ENCODE results near the gene RAMP2.

Gene RAMP2

GRCh38 chr17:42748202-42748907 lies 12.7 kb upstream of the RAMP2 start:
- H3K9ac ChIP-seq (ENCODE audit: low read depth in 1 of 2, low read length in 2 of 2): no peak overlapping the region
- H3K36me3 ChIP-seq (ENCODE audit: control insufficient read depth in 1 of 2, insufficient read depth in 2 of 2, low read length in 2 of 2): no peaks in the 10 kb centered on the region
- peaks cover 10 to 18% of the 10 kb centered on the region in 2 donors for H3K4me1 ChIP-seq (ENCODE audit: control insufficient read depth in 1 of 2, insufficient read depth in 2 of 2, low read length in 2 of 2)
- no peak overlapping the region for H3K4me3 ChIP-seq (ENCODE audit: low read depth in 1 of 2, low read length in 2 of 2)
- H3K9me3 ChIP-seq (ENCODE audit: control insufficient read depth in 1 of 2, low read length in 2 of 2): no peaks in the 10 kb centered on the region
- peaks cover 0 to 4% of the 10 kb centered on the region in 2 donors for H3K27me3 ChIP-seq (ENCODE audit: control insufficient read depth in 1 of 2, insufficient read depth in 2 of 2, low read length in 2 of 2)
- no peak overlapping the region for H3K27ac ChIP-seq (ENCODE audit: low read depth, low read length)

- H3K9ac ChIP-seq (ENCODE audit: low read depth in 1 of 2, low read length in 2 of 2): no peak overlapping the region
- peaks cover 4 to 10% of the 10 kb centered on the region in 2 donors for H3K4me1 ChIP-seq (ENCODE audit: control insufficient read depth in 1 of 2, insufficient read depth in 2 of 2, low read length in 2 of 2)
Measured at GRCh38 chr17:42748908-42749798, 11.9 kb upstream of the RAMP2 start.

GRCh38 chr17:42750739-42751344 lies 10.2 kb upstream of the RAMP2 start:
- Histone ChIP-seq H3K9me3 (ENCODE audit: control insufficient read depth in 1 of 2, low read length in 2 of 2) (no peaks in the 10 kb centered on the region), H3K27me3 (ENCODE audit: control insufficient read depth in 1 of 2, insufficient read depth in 2 of 2, low read length in 2 of 2) (peaks cover 0 to 4% of the 10 kb centered on the region in 2 donors), H3K36me3 (ENCODE audit: control insufficient read depth in 1 of 2, insufficient read depth in 2 of 2, low read length in 2 of 2) (no peaks in the 10 kb centered on the region), H3K9ac (ENCODE audit: low read depth in 1 of 2, low read length in 2 of 2) (no peak overlapping the region), H3K4me1 (ENCODE audit: control insufficient read depth in 1 of 2, insufficient read depth in 2 of 2, low read length in 2 of 2) (peaks cover 0 to 3% of the 10 kb centered on the region in 2 donors), H3K4me3 (ENCODE audit: low read depth in 1 of 2, low read length in 2 of 2) (no peak overlapping the region), H3K27ac (ENCODE audit: low read depth, low read length) (no peak overlapping the region)

More at GRCh38 chr17:42748908-42749798, 11.9 kb upstream of the RAMP2 start:
- Histone ChIP-seq H3K36me3 (ENCODE audit: control insufficient read depth in 1 of 2, insufficient read depth in 2 of 2, low read length in 2 of 2) (no peaks in the 10 kb centered on the region), H3K27me3 (ENCODE audit: control insufficient read depth in 1 of 2, insufficient read depth in 2 of 2, low read length in 2 of 2) (peaks cover 0 to 4% of the 10 kb centered on the region in 2 donors), H3K9me3 (ENCODE audit: control insufficient read depth in 1 of 2, low read length in 2 of 2) (no peaks in the 10 kb centered on the region), H3K27ac (ENCODE audit: low read depth, low read length) (no peak overlapping the region), H3K4me3 (ENCODE audit: low read depth in 1 of 2, low read length in 2 of 2) (no peak overlapping the region)

- Histone ChIP-seq H3K27ac (ENCODE audit: low read depth, low read length) (no peak overlapping the region), H3K4me3 (ENCODE audit: low read depth in 1 of 2, low read length in 2 of 2) (no peak overlapping the region)
Measured at GRCh38 chr17:42751628-42752027, 9.4 kb upstream of the RAMP2 start.

GRCh38 chr17:42754782-42755181 lies 6.2 kb upstream of the RAMP2 start:
- Histone ChIP-seq H3K9me3 (ENCODE audit: control insufficient read depth in 1 of 2, low read length in 2 of 2) (no peaks in the 10 kb centered on the region), H3K36me3 (ENCODE audit: control insufficient read depth in 1 of 2, insufficient read depth in 2 of 2, low read length in 2 of 2) (no peaks in the 10 kb centered on the region), H3K4me3 (ENCODE audit: low read depth in 1 of 2, low read length in 2 of 2) (no peak overlapping the region), H3K4me1 (ENCODE audit: control insufficient read depth in 1 of 2, insufficient read depth in 2 of 2, low read length in 2 of 2) (peaks cover 0 to 3% of the 10 kb centered on the region in 2 donors), H3K27ac (ENCODE audit: low read depth, low read length) (no peak overlapping the region), H3K9ac (ENCODE audit: low read depth in 1 of 2, low read length in 2 of 2) (no peak overlapping the region), H3K27me3 (ENCODE audit: control insufficient read depth in 1 of 2, insufficient read depth in 2 of 2, low read length in 2 of 2) (peaks cover 0 to 4% of the 10 kb centered on the region in 2 donors)

More at GRCh38 chr17:42751628-42752027, 9.4 kb upstream of the RAMP2 start:
- Histone ChIP-seq H3K27me3 (ENCODE audit: control insufficient read depth in 1 of 2, insufficient read depth in 2 of 2, low read length in 2 of 2) (peaks cover 0 to 4% of the 10 kb centered on the region in 2 donors), H3K36me3 (ENCODE audit: control insufficient read depth in 1 of 2, insufficient read depth in 2 of 2, low read length in 2 of 2) (no peaks in the 10 kb centered on the region), H3K4me1 (ENCODE audit: control insufficient read depth in 1 of 2, insufficient read depth in 2 of 2, low read length in 2 of 2) (peaks cover 0 to 3% of the 10 kb centered on the region in 2 donors), H3K9me3 (ENCODE audit: control insufficient read depth in 1 of 2, low read length in 2 of 2) (no peaks in the 10 kb centered on the region), H3K9ac (ENCODE audit: low read depth in 1 of 2, low read length in 2 of 2) (no peak overlapping the region)

- H3K36me3 ChIP-seq (ENCODE audit: control insufficient read depth in 1 of 2, insufficient read depth in 2 of 2, low read length in 2 of 2): no peaks in the 10 kb centered on the region
- no peak overlapping the region for H3K9ac ChIP-seq (ENCODE audit: low read depth in 1 of 2, low read length in 2 of 2)
- H3K4me1 ChIP-seq (ENCODE audit: control insufficient read depth in 1 of 2, insufficient read depth in 2 of 2, low read length in 2 of 2): peaks cover 4 to 12% of the 10 kb centered on the region in 2 donors
- H3K9me3 ChIP-seq (ENCODE audit: control insufficient read depth in 1 of 2, low read length in 2 of 2): no peaks in the 10 kb centered on the region
- H3K27me3 ChIP-seq (ENCODE audit: control insufficient read depth in 1 of 2, insufficient read depth in 2 of 2, low read length in 2 of 2): peaks cover 9 to 22% of the 10 kb centered on the region in 2 donors
- H3K27ac ChIP-seq (ENCODE audit: low read depth, low read length): no peak overlapping the region
- H3K4me3 ChIP-seq (ENCODE audit: low read depth in 1 of 2, low read length in 2 of 2): peak overlapping the region; percentile 43 to 61
Measured at GRCh38 chr17:42759982-42760651, 910 bp upstream of the RAMP2 start.

- H3K9ac ChIP-seq (ENCODE audit: low read depth in 1 of 2, low read length in 2 of 2): peak overlapping the region in 1 of 2 donors; percentile 38
Measured at GRCh38 chr17:42761638-42762037, 611 bp downstream of the RAMP2 start.

GRCh38 chr17:42766124-42766523 lies 5.1 kb downstream of the RAMP2 start:
- no peak overlapping the region for H3K27ac ChIP-seq (ENCODE audit: low read depth, low read length)
- H3K4me3 ChIP-seq (ENCODE audit: low read depth in 1 of 2, low read length in 2 of 2): no peak overlapping the region
- H3K9ac ChIP-seq (ENCODE audit: low read depth in 1 of 2, low read length in 2 of 2): no peak overlapping the region
- peaks cover 6 to 12% of the 10 kb centered on the region in 2 donors for H3K27me3 ChIP-seq (ENCODE audit: control insufficient read depth in 1 of 2, insufficient read depth in 2 of 2, low read length in 2 of 2)
- peaks cover 4 to 5% of the 10 kb centered on the region in 2 donors for H3K4me1 ChIP-seq (ENCODE audit: control insufficient read depth in 1 of 2, insufficient read depth in 2 of 2, low read length in 2 of 2)
- no peaks in the 10 kb centered on the region for H3K9me3 ChIP-seq (ENCODE audit: control insufficient read depth in 1 of 2, low read length in 2 of 2)
- H3K36me3 ChIP-seq (ENCODE audit: control insufficient read depth in 1 of 2, insufficient read depth in 2 of 2, low read length in 2 of 2): no peaks in the 10 kb centered on the region

More at GRCh38 chr17:42761638-42762037, 611 bp downstream of the RAMP2 start:
- no peaks in the 10 kb centered on the region for H3K9me3 ChIP-seq (ENCODE audit: control insufficient read depth in 1 of 2, low read length in 2 of 2)
- peak overlapping the region; percentile 43 to 61 for H3K4me3 ChIP-seq (ENCODE audit: low read depth in 1 of 2, low read length in 2 of 2)
- peaks cover 9 to 22% of the 10 kb centered on the region in 2 donors for H3K27me3 ChIP-seq (ENCODE audit: control insufficient read depth in 1 of 2, insufficient read depth in 2 of 2, low read length in 2 of 2)
- H3K27ac ChIP-seq (ENCODE audit: low read depth, low read length): no peak overlapping the region
- H3K4me1 ChIP-seq (ENCODE audit: control insufficient read depth in 1 of 2, insufficient read depth in 2 of 2, low read length in 2 of 2): peaks cover 4 to 12% of the 10 kb centered on the region in 2 donors
- H3K36me3 ChIP-seq (ENCODE audit: control insufficient read depth in 1 of 2, insufficient read depth in 2 of 2, low read length in 2 of 2): no peaks in the 10 kb centered on the region

GRCh38 chr17:42767512-42767911 lies 6.5 kb downstream of the RAMP2 start:
- no peak overlapping the region for H3K4me3 ChIP-seq (ENCODE audit: low read depth in 1 of 2, low read length in 2 of 2)
- H3K27me3 ChIP-seq (ENCODE audit: control insufficient read depth in 1 of 2, insufficient read depth in 2 of 2, low read length in 2 of 2): peaks cover 0 to under 1% of the 10 kb centered on the region in 2 donors
- H3K9ac ChIP-seq (ENCODE audit: low read depth in 1 of 2, low read length in 2 of 2): no peak overlapping the region
- no peaks in the 10 kb centered on the region for H3K4me1 ChIP-seq (ENCODE audit: control insufficient read depth in 1 of 2, insufficient read depth in 2 of 2, low read length in 2 of 2)
- H3K9me3 ChIP-seq (ENCODE audit: control insufficient read depth in 1 of 2, low read length in 2 of 2): no peaks in the 10 kb centered on the region
- no peak overlapping the region for H3K27ac ChIP-seq (ENCODE audit: low read depth, low read length)
- no peaks in the 10 kb centered on the region for H3K36me3 ChIP-seq (ENCODE audit: control insufficient read depth in 1 of 2, insufficient read depth in 2 of 2, low read length in 2 of 2)
